Heart left ventricle (tissue), 13 donors: ENCODE measurements around the gene PTGR3.

Experiments used
- CTCF ChIP-seq, 12 donors: fragments of 200-600 bp; sonication (generic) in 4 of 12; IDR thresholded peaks; one replicate each; pipeline versions ENCODE4 v1.5.0 to v1.8.0; 2018 to 2022; ENCODE audit warnings: antibody characterized with exemption in 12 of 12, mild to moderate bottlenecking in 5 of 12
- POLR2A ChIP-seq, 2 donors: fragments of 450-650 bp; IDR thresholded peaks; one replicate each; pipeline ENCODE4 v1.6.1; 2017; ENCODE audit warnings: antibody characterized with exemption in 2 of 2, mild to moderate bottlenecking in 2 of 2, moderate library complexity in 2 of 2
- donor health status: ischemic (EF 13 %, LVEDD 7.1; RV severe dilation, severe dysfunction).
- donor health status: DM: no; HTN: yes; CAD: no.
- donor health status: DM: no; HTN: no; CAD: no.
- donor health status: ischemic (EF 25% LVEDD 6.9; RV normal size, moderate dysfunction).
- donor health status: ischemic (EF 25% LVEDD 5.7; RV mildly dilated, moderate dysfunction).
- donor health status: ischemic (EF 35%, LVEDD 5.7; RV mildly dilated, moderate dysfunction).
- donor health status: nonischemic (EF 11% LVEDD 7.7; RV severe dilation, severe dysfunction).
- donor health status: DM: yes; HTN: yes; CAD: no.
- donor health status: PGD.
- donor health status: ischemic (EF 29% LVEDD 5.4; RV normal size, mild dysfunction).
- donor health status: nonischemic (EF 23%, LVEDD 6.1; RV moderate dilation, normal function).

- no peak for TF ChIP-seq CTCF (IDR thresholded peaks at IDR 0.05)
- TF ChIP-seq POLR2A (IDR thresholded peaks at IDR 0.05) = no peak
These were observed 39.5 kb downstream of the PTGR3 start for GRCh38 chr18:75169411-75169810.
